Measurements from ENCODE around the gene PCGF6.

Gene PCGF6

GRCh38 chr10:103287992-103288391, 62.9 kb downstream of the PCGF6 start:
- no peak for TF ChIP-seq MAX (IDR thresholded peaks at IDR 0.05)
- no peak for TF ChIP-seq EP300 (IDR thresholded peaks at IDR 0.05; ENCODE audit: borderline replicate concordance)
- no peak for TF ChIP-seq RAD21 (IDR thresholded peaks at IDR 0.05; ENCODE audit: low read depth)
- no peak for TF ChIP-seq FOXM1 (IDR thresholded peaks at IDR 0.05; ENCODE audit: borderline replicate concordance, low read depth)

- TF ChIP-seq RAD21 (IDR thresholded peaks at IDR 0.05; ENCODE audit: low read depth) (no peak), USF1 (IDR thresholded peaks at IDR 0.05) (no peak), TCF12 (IDR thresholded peaks at IDR 0.05; ENCODE audit: low read depth) (no peak), TAF1 (IDR thresholded peaks at IDR 0.05; ENCODE audit: low read depth) (no peak), YY1 (IDR thresholded peaks at IDR 0.05; ENCODE audit: low read depth) (no peak), FOXM1 (IDR thresholded peaks at IDR 0.05; ENCODE audit: borderline replicate concordance, low read depth) (no peak), NFIC (IDR thresholded peaks at IDR 0.05) (no peak), ZBTB7A (IDR thresholded peaks at IDR 0.05; ENCODE audit: low read depth) (no peak), CREB1 (IDR thresholded peaks at IDR 0.05; ENCODE audit: low read depth) (no peak)
Observed at GRCh38 chr10:103284170-103284569, 66.8 kb downstream of the PCGF6 start.

GRCh38 chr10:103282961-103283360, 68.0 kb downstream of the PCGF6 start:
- TF ChIP-seq USF1 (IDR thresholded peaks at IDR 0.05) = no peak
- no peak for TF ChIP-seq YY1 (IDR thresholded peaks at IDR 0.05; ENCODE audit: low read depth)
- no peak for TF ChIP-seq CEBPB (IDR thresholded peaks at IDR 0.05)
- TF ChIP-seq TCF12 (IDR thresholded peaks at IDR 0.05; ENCODE audit: low read depth) = no peak
- no peak for TF ChIP-seq RAD21 (IDR thresholded peaks at IDR 0.05; ENCODE audit: low read depth)
- TF ChIP-seq MAX (IDR thresholded peaks at IDR 0.05) = no peak
- TF ChIP-seq REST (IDR thresholded peaks at IDR 0.05; ENCODE audit: low read depth) = no peak
- no peak for TF ChIP-seq ZBTB7A (IDR thresholded peaks at IDR 0.05; ENCODE audit: low read depth)
- no peak for TF ChIP-seq FOXM1 (IDR thresholded peaks at IDR 0.05; ENCODE audit: borderline replicate concordance, low read depth)
- TF ChIP-seq CREB1 (IDR thresholded peaks at IDR 0.05; ENCODE audit: low read depth) = no peak

- TF ChIP-seq TEAD4 (IDR thresholded peaks at IDR 0.05) (no peak), REST (IDR thresholded peaks at IDR 0.05; ENCODE audit: low read depth) (no peak), MAX (IDR thresholded peaks at IDR 0.05) (no peak), ZBTB7A (IDR thresholded peaks at IDR 0.05; ENCODE audit: low read depth) (no peak), CEBPB (IDR thresholded peaks at IDR 0.05) (no peak), RAD21 (IDR thresholded peaks at IDR 0.05; ENCODE audit: low read depth) (no peak), FOXM1 (IDR thresholded peaks at IDR 0.05; ENCODE audit: borderline replicate concordance, low read depth) (no peak), USF1 (IDR thresholded peaks at IDR 0.05) (no peak), YY1 (IDR thresholded peaks at IDR 0.05; ENCODE audit: low read depth) (no peak), EGR1 (IDR thresholded peaks at IDR 0.05) (no peak), TAF1 (IDR thresholded peaks at IDR 0.05; ENCODE audit: low read depth) (no peak), EP300 (IDR thresholded peaks at IDR 0.05; ENCODE audit: borderline replicate concordance) (no peak), NFIC (IDR thresholded peaks at IDR 0.05) (no peak), CREB1 (IDR thresholded peaks at IDR 0.05; ENCODE audit: low read depth) (no peak), TCF12 (IDR thresholded peaks at IDR 0.05; ENCODE audit: low read depth) (no peak)
Observed at GRCh38 chr10:103281753-103282152, 69.2 kb downstream of the PCGF6 start.

GRCh38 chr10:103280506-103280905, 70.4 kb downstream of the PCGF6 start:
- no peak for TF ChIP-seq YY1 (IDR thresholded peaks at IDR 0.05; ENCODE audit: low read depth)
- no peak for TF ChIP-seq CEBPB (IDR thresholded peaks at IDR 0.05)
- no peak for TF ChIP-seq TEAD4 (IDR thresholded peaks at IDR 0.05)
- TF ChIP-seq MAX (IDR thresholded peaks at IDR 0.05) = no peak
- TF ChIP-seq TAF1 (IDR thresholded peaks at IDR 0.05; ENCODE audit: low read depth) = no peak
- no peak for TF ChIP-seq RAD21 (IDR thresholded peaks at IDR 0.05; ENCODE audit: low read depth)
- no peak for TF ChIP-seq ZBTB7A (IDR thresholded peaks at IDR 0.05; ENCODE audit: low read depth)
- TF ChIP-seq USF1 (IDR thresholded peaks at IDR 0.05) = no peak
- TF ChIP-seq NFIC (IDR thresholded peaks at IDR 0.05) = no peak
- no peak for TF ChIP-seq EGR1 (IDR thresholded peaks at IDR 0.05)
- no peak for TF ChIP-seq FOXM1 (IDR thresholded peaks at IDR 0.05; ENCODE audit: borderline replicate concordance, low read depth)
- TF ChIP-seq CREB1 (IDR thresholded peaks at IDR 0.05; ENCODE audit: low read depth) = no peak
- TF ChIP-seq EP300 (IDR thresholded peaks at IDR 0.05; ENCODE audit: borderline replicate concordance) = no peak

Measured in Ishikawa (cell line).